Measurements from ENCODE around the gene CYP17A1.
"Not testable (repeated sequence)": the region's sequence is repeated elsewhere in the genome, so short reads cannot be mapped to it uniquely, and the experiment has no call there.

Gene CYP17A1

GRCh38 chr10:102837230-102837721 lies at the start of gene CYP17A1:
TSS of gene CYP17A1 (minus strand) at chr10:102837413. CDS start at chr10:102837361, 52 bp downstream.
- no peak within 1 kb of the TSS for H3K4me3 ChIP-seq (ENCODE audit: low read depth, low read length)

GRCh38 chr10:102880256-102880655 lies 43.0 kb upstream of the CYP17A1 start:
- no peak overlapping the region for H3K4me3 ChIP-seq (ENCODE audit: low read depth, low read length)

GRCh38 chr10:102878629-102879028 lies 41.4 kb upstream of the CYP17A1 start:
- no peak overlapping the region for H3K4me3 ChIP-seq (ENCODE audit: low read depth, low read length)

- no peak overlapping the region for H3K4me3 ChIP-seq (ENCODE audit: low read depth, low read length)
Observed at GRCh38 chr10:102876747-102877153, 39.5 kb upstream of the CYP17A1 start.

- H3K4me3 ChIP-seq (ENCODE audit: low read depth, low read length), result no peak overlapping the region
Observed at GRCh38 chr10:102872163-102872562, 35.0 kb upstream of the CYP17A1 start.

- H3K4me3 ChIP-seq (ENCODE audit: low read depth, low read length), result peak overlapping the region; percentile 56
Observed at GRCh38 chr10:102870221-102870620, 33.0 kb upstream of the CYP17A1 start.

GRCh38 chr10:102869258-102870198 lies 32.3 kb upstream of the CYP17A1 start, which contains the start of gene AS3MT:
TSS of gene AS3MT (plus strand) at chr10:102869470. CDS start at chr10:102869593, 123 bp downstream.
- peak within 1 kb of the TSS; percentile 56 for H3K4me3 ChIP-seq (ENCODE audit: low read depth, low read length)

GRCh38 chr10:102868911-102869257 lies 31.7 kb upstream of the CYP17A1 start:
- H3K4me3 ChIP-seq (ENCODE audit: low read depth, low read length), result peak overlapping the region; percentile 56

- no peak overlapping the region for H3K4me3 ChIP-seq (ENCODE audit: low read depth, low read length)
Observed at GRCh38 chr10:102865620-102866019, 28.4 kb upstream of the CYP17A1 start.

GRCh38 chr10:102863660-102864059 lies 26.4 kb upstream of the CYP17A1 start:
- H3K4me3 ChIP-seq (ENCODE audit: low read depth, low read length), result no peak overlapping the region

- no peak overlapping the region for H3K4me3 ChIP-seq (ENCODE audit: low read depth, low read length)
Observed at GRCh38 chr10:102859911-102860310, 22.7 kb upstream of the CYP17A1 start.

- H3K4me3 ChIP-seq (ENCODE audit: low read depth, low read length), result no peak overlapping the region
Observed at GRCh38 chr10:102856758-102857424, 19.7 kb upstream of the CYP17A1 start.

GRCh38 chr10:102855731-102856436 lies 18.7 kb upstream of the CYP17A1 start:
- not testable (repeated sequence) for H3K4me3 ChIP-seq (ENCODE audit: low read depth, low read length)

GRCh38 chr10:102853237-102853636 lies 16.0 kb upstream of the CYP17A1 start:
- not testable (repeated sequence) for H3K4me3 ChIP-seq (ENCODE audit: low read depth, low read length)

GRCh38 chr10:102850025-102850518 lies 12.9 kb upstream of the CYP17A1 start:
- H3K4me3 ChIP-seq (ENCODE audit: low read depth, low read length), result no peak overlapping the region

GRCh38 chr10:102845352-102845902 lies 8.2 kb upstream of the CYP17A1 start:
- H3K4me3 ChIP-seq (ENCODE audit: low read depth, low read length), result no peak overlapping the region

- not testable (repeated sequence) for H3K4me3 ChIP-seq (ENCODE audit: low read depth, low read length)
Observed at GRCh38 chr10:102844190-102844776, 7.1 kb upstream of the CYP17A1 start.

- H3K4me3 ChIP-seq (ENCODE audit: low read depth, low read length), result not testable (repeated sequence)
Observed at GRCh38 chr10:102843139-102843538, 5.9 kb upstream of the CYP17A1 start.

- no peak overlapping the region for H3K4me3 ChIP-seq (ENCODE audit: low read depth, low read length)
Observed at GRCh38 chr10:102841827-102842345, 4.7 kb upstream of the CYP17A1 start.
